Tibial artery (tissue), 4 donors: ENCODE measurements around the gene ZNF407.

ENCODE experiments used
- DNase-seq, 2 donors: peaks; one replicate each; pipeline ENCODE4 v3.0.0-alpha.2; 2019
- H3K27ac ChIP-seq, 2 donors: fragments of 200-600 bp; sonication (generic) in 1 of 2; 1 replicate in 1 of 2; 2 replicates in 1 of 2; pipeline ENCODE4 v1.5.1; 2018 to 2019; ENCODE audit warnings: mild to moderate bottlenecking in 1 of 2
- H3K27me3 ChIP-seq, 2 donors: fragments of 200-600 bp; sonication (generic) in 1 of 2; one replicate each; pipeline versions ENCODE4 v1.5.1 to v1.6.0; 2016 to 2019
- H3K36me3 ChIP-seq, 3 donors: fragments of 200-600 bp; sonication (generic) in 2 of 3; one replicate each; pipeline ENCODE4 v1.5.1; 2016 to 2019; ENCODE audit warnings: mild to moderate bottlenecking in 2 of 3
- H3K4me1 ChIP-seq, 4 donors: fragments of 200-600 bp; sonication (generic) in 2 of 4; 1 replicate in 3 of 4; 2 replicates in 1 of 4; pipeline ENCODE4 v1.5.1; 2016 to 2019
- H3K4me3 ChIP-seq, 2 donors: fragments of 200-600 bp; sonication (generic) in 1 of 2; 1 replicate in 1 of 2; 2 replicates in 1 of 2; pipeline ENCODE4 v1.5.1; 2018 to 2019; ENCODE audit warnings: mild to moderate bottlenecking in 2 of 2
- H3K9me3 ChIP-seq, 3 donors: fragments of 200-600 bp; sonication (generic) in 1 of 3; one replicate each; pipeline ENCODE4 v1.5.1; 2016 to 2019
- CTCF ChIP-seq, 2 experiments: fragments of 200-600 bp in 1 of 2; fragments of 450-650 bp in 1 of 2; IDR thresholded peaks; one replicate each; pipeline ENCODE4 v1.5.1; 2017 to 2019; ENCODE audit warnings: antibody characterized with exemption in 2 of 2, mild to moderate bottlenecking in 1 of 2, moderate library complexity in 1 of 2
- intact Hi-C: fragments of 100-400 bp; cut with DNase I; formaldehyde crosslinking; loops from one replicate; pipeline ENCODE4 v1.15.0; 2023; ENCODE audit warnings: low total_unique reads

ZNF407 gene

GRCh38 chr18:74573053-74573452 is 24.6 kb upstream of the ZNF407 start:
- Histone ChIP-seq H3K27ac (no peak overlapping the region), H3K9me3 (no peaks in the 10 kb centered on the region), H3K4me1 (no peaks in the 10 kb centered on the region), H3K27me3 (no peaks in the 10 kb centered on the region), H3K36me3 (no peaks in the 10 kb centered on the region), H3K4me3 (no peak overlapping the region)
- intact Hi-C loops: no loop called here
- DNase-seq: no peak
- no peak for TF ChIP-seq CTCF (IDR thresholded peaks at IDR 0.05)

- Histone ChIP-seq H3K9me3 (no peaks in the 10 kb centered on the region), H3K27me3 (no peaks in the 10 kb centered on the region)
These were observed 22.8 kb upstream of the ZNF407 start for GRCh38 chr18:74574916-74575315.

GRCh38 chr18:74577019-74577418 is 20.7 kb upstream of the ZNF407 start:
- Histone ChIP-seq H3K4me3 (no peak overlapping the region), H3K4me1 (no peaks in the 10 kb centered on the region), H3K27me3 (peaks cover 0 to 14% of the 10 kb centered on the region in 2 donors), H3K9me3 (no peaks in the 10 kb centered on the region), H3K36me3 (no peaks in the 10 kb centered on the region), H3K27ac (no peak overlapping the region)
- intact Hi-C loops: no loop called here
- DNase-seq: no peak
- no peak for TF ChIP-seq CTCF (IDR thresholded peaks at IDR 0.05)

More at GRCh38 chr18:74574916-74575315, 22.8 kb upstream of the ZNF407 start:
- no peaks in the 10 kb centered on the region for H3K4me1 ChIP-seq
- intact Hi-C loops: no loop called here
- no peaks in the 10 kb centered on the region for H3K36me3 ChIP-seq
- no peak for TF ChIP-seq CTCF (IDR thresholded peaks at IDR 0.05)
- H3K27ac ChIP-seq: no peak overlapping the region
- no peak for DNase-seq
- H3K4me3 ChIP-seq: no peak overlapping the region

GRCh38 chr18:74579496-74580065 is 18.1 kb upstream of the ZNF407 start:
- H3K4me1 ChIP-seq: no peaks in the 10 kb centered on the region
- no peak for DNase-seq
- no peaks in the 10 kb centered on the region for H3K36me3 ChIP-seq
- peaks cover 0 to 17% of the 10 kb centered on the region in 2 donors for H3K27me3 ChIP-seq
- intact Hi-C loops: no loop called here
- no peaks in the 10 kb centered on the region for H3K9me3 ChIP-seq
- no peak for TF ChIP-seq CTCF (IDR thresholded peaks at IDR 0.05)
- H3K4me3 ChIP-seq: no peak overlapping the region
- no peak overlapping the region for H3K27ac ChIP-seq

GRCh38 chr18:74582642-74583041 is 15.0 kb upstream of the ZNF407 start:
- no peaks in the 10 kb centered on the region for H3K4me1 ChIP-seq
- intact Hi-C loops: no loop called here
- H3K27me3 ChIP-seq: peaks cover 0 to 17% of the 10 kb centered on the region in 2 donors
- DNase-seq: no peak
- no peak overlapping the region for H3K27ac ChIP-seq
- H3K9me3 ChIP-seq: no peaks in the 10 kb centered on the region
- H3K36me3 ChIP-seq: no peaks in the 10 kb centered on the region
- TF ChIP-seq CTCF (IDR thresholded peaks at IDR 0.05): no peak
- no peak overlapping the region for H3K4me3 ChIP-seq

GRCh38 chr18:74587441-74587840 is 10.2 kb upstream of the ZNF407 start:
- DNase-seq: no peak
- Histone ChIP-seq H3K4me3 (no peak overlapping the region), H3K27me3 (peaks cover 0 to 3% of the 10 kb centered on the region in 2 donors), H3K27ac (no peak overlapping the region), H3K4me1 (no peaks in the 10 kb centered on the region), H3K36me3 (peaks cover 0 to 4% (median 0%) of the 10 kb centered on the region in 3 donors), H3K9me3 (no peaks in the 10 kb centered on the region)
- intact Hi-C loops: no loop called here
- no peak for TF ChIP-seq CTCF (IDR thresholded peaks at IDR 0.05)
